ENCODE results near the gene GRIK3. TPM values are rescaled to one million over a fixed set of nuclear protein-coding genes. Genes with fewer than 3 reads are reported as not detected.
"Not testable (repeated sequence)": the region's sequence is repeated elsewhere in the genome, so short reads cannot be mapped to it uniquely, and the experiment has no call there.

GRIK3 gene
- total RNA-seq, 1 donor from 2014 or later, result not detected

GRCh38 chr1:36769886-36770830 lies 264.2 kb downstream of the GRIK3 start:
- no peak for DNase-seq (ENCODE audit: low read depth, low spot score)

- DNase-seq (ENCODE audit: low read depth, low spot score), result no peak
Observed at GRCh38 chr1:36768486-36769178, 265.7 kb downstream of the GRIK3 start.

DNA sequence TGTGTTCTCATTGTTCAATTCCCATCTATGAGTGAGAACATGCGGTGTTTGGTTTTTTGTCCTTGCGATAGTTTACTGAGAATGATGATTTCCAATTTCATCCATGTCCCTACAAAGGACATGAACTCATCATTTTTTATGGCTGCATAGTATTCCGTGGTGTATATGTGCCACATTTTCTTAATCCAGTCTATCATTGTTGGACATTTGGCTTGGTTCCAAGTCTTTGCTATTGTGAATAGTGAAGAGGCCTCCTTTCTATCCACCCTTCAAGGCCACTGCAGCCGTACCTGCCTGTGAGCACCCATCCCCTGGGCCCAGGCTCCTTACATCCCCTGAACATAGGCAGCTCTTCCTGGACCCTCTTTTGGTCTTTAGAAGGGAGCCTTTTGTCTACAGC lies 266.9 kb downstream of the GRIK3 start:
- not testable (repeated sequence) for DNase-seq (ENCODE audit: low read depth, low spot score)

GRCh38 chr1:36766481-36766880 lies 267.8 kb downstream of the GRIK3 start:
- no peak for DNase-seq (ENCODE audit: low read depth, low spot score)

DNA sequence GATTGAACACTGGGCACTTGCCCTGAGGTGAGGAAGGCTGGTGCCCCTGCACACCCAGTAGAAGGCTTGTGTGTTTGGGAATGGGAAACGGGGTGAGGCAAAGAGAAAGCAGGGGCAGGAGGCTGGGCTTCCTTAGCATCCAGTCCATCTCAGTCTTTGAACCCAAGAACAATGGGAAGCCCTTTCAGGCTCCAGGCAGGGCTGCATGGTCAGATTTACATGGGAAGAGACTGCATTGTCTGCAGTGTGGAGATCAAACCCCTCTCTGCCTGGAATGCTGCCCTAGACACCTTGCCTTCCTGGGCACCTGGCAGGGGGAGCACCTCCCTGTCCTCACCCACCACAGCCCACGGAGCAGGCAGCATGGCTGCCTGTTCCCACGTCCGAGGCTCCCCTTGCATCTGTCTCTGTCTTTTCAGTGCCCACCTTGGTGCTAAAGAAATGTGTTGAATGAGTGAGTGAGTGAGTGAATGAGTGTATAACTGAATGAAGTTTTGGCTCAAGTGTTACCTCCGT lies 268.5 kb downstream of the GRIK3 start:
- DNase-seq (ENCODE audit: low read depth, low spot score), result no peak

- no peak for DNase-seq (ENCODE audit: low read depth, low spot score)
Observed at GRCh38 chr1:36764798-36765197, 269.5 kb downstream of the GRIK3 start.

DNA sequence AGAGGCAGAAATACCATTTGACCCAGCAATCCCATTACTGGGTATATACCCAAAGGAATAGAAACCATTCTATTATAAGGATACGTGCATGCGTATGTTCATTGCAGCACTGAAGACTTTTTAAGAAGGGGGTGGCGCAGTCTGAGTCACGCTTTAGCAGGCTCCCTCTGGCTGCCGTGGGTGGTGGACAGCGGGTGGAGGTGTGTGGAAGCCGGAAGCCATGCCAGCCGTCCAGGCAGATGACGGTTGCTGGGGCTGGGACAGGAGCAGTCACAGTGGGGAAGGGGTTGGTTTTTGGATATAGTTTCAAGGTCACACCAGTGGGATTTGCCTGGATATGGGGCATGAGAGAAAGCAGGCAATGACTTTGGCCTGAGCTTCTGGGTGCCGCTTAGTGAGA lies 270.5 kb downstream of the GRIK3 start:
- DNase-seq (ENCODE audit: low read depth, low spot score), result no peak

DNA sequence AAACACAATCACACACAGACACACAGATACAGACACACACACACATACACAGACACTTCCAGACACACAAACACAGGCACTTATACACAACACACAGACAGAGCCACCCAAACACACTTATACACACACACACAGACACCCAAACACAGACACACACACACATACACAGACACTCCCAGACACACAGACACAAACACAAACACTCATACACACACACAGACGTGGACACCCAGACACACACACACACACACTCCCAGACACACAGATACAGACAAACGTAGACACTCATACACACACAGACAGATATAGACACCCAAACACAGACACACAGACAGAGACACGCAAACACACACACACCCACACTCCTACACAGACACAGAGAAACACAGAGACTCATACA lies 272.1 kb downstream of the GRIK3 start:
- DNase-seq (ENCODE audit: low read depth, low spot score), result no peak

DNA sequence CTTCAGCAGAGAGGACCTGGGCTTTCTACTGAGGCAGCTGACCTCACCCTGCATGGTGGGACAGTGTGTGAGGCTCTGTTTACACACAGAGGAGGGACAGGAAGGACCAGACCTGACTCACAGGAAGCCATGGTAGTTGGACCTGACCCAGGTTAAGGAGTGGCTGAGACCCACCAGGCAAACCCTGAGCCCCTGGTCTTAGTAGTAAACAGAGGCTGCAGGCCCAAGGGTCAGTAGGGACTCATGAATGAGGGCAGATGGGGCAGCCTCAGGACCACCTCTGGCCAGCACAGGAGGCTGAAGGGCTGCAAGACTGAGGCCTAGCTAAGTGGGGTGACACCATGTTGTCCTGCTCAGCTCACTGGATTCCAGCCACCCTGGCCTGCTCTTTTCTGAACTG lies 273.2 kb downstream of the GRIK3 start:
- peak; percentile 7 for DNase-seq (ENCODE audit: low read depth, low spot score)

DNA sequence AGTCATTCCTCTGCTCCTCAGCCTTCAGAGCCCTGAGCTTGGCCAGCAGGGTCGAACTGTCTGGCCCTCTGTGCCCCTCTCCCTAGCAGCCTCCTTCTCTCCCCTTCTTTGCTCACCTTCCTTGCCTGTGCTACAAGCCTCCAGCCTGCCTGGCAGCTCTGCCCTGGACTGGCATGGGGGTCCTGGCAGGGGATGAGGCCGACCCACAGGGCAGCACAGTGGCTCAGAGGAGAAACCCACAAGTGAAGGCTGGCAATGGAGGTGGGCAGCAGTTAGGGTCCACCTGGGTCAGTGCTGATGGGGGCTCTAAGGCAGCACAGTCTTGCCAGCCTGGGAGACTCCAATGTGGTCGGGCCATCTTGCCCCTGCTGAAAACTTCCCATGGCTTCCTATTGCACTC lies 274.2 kb downstream of the GRIK3 start:
- DNase-seq (ENCODE audit: low read depth, low spot score), result no peak

- DNase-seq (ENCODE audit: low read depth, low spot score), result no peak
Observed at GRCh38 chr1:36759355-36759754, 275.0 kb downstream of the GRIK3 start.

DNA sequence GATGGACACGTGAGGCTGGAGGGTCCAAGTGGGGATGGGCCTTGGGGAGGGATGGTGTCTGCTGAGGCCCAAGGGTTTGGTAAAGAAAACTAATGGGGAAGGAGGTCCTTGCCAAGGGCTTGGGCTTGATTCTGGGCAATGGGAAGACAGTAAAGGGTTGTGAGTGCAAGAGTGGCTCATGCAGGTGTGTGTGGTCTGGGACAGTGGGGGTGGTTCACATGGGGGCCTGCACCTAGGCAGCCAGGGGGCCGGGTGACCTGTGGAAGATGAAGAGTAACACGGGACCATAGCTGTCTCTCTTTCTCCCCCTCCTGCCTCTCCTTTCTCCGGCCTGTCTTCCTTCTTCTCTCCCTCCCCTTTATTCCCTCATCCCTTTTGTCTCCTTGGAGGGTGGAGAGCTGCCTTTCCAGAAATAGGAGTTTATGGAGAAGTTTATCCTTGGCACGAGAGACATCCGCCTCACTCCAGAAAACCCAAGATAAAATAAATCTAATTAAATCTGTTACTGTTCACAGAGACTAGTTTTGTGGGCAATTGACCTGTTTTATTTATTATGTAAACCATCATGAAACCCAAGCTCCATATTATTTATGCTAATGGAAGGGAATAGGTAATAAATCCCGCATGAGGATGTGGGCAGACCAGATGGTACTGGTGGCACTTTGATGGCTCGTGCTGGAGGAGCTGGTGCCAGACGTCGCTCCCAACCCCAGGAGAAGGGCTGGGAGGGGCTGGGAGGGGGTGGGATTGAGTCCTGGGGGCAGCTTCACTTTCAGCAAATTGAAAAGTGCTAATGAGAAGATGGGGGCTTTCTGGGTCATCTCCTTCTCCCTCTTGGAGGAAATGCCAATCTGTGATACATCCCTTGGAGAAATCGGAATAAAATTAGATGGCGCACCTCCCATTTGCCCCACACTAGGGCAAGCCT lies 278.7 kb downstream of the GRIK3 start:
- DNase-seq (ENCODE audit: low read depth, low spot score), result no peak

- no peak for DNase-seq (ENCODE audit: low read depth, low spot score)
Observed at GRCh38 chr1:36754366-36754765, 279.9 kb downstream of the GRIK3 start.

DNA sequence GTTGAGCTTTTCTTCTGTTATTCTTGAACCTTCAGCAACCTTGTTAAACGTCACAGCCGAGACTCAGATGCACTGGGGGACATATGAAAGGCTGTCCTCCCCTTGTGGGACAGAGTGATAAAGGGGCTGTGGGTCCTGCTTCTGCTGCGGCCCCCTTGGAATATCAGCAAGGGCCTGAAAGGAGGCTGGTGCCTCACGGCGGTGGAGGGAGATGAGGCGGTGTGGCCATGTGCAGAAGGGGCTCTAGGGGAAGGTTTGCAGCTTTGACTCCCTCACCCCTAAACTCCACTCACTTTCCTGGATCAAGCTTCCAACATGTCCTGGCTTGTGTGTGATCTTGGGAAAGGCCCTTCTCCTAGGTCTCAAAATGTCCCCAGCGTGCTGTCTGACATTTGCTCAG lies 280.9 kb downstream of the GRIK3 start:
- DNase-seq (ENCODE audit: low read depth, low spot score), result no peak

- no peak for DNase-seq (ENCODE audit: low read depth, low spot score)
Observed at GRCh38 chr1:36752891-36753361, 281.4 kb downstream of the GRIK3 start.

DNA sequence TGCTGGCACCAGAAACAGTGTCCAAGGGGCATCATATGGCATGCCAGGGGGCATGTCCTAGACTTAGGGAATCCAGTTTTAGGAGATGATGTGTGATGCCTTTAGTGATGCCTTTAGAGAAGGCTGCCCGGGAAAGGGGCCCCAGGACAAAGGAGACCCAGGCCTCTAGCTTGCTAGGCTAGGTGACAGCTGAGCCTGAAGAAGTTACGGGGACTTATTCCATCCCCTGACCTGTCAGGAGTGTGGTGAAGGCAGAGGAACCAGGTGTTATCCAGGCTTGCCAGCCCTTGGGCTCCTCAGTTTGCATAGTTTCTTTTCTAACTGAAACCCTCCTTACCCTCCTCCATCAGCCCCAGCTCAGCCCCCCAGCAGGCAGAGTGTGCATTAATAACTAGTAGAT lies 281.9 kb downstream of the GRIK3 start:
- no peak for DNase-seq (ENCODE audit: low read depth, low spot score)

- no peak for DNase-seq (ENCODE audit: low read depth, low spot score)
Observed at GRCh38 chr1:36751525-36751924, 282.8 kb downstream of the GRIK3 start.

DNA sequence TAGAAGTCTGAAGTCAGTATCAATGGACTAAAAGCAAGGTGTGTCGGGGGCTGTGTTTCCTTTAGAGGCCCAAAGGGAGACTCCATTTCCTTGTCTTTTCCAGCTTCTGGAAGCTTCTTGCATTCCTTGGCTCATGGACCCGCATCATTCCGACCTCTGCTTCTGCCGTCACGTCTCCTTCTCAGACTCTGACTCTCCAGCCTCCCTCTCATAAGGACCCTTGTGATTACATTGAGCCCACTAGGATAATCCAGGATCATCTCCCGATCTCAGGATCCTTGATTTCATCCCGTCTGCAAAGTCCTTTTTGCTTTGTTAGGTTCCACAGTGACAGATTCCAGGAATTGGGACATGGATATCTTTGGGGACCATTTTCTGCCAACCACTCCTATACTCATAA lies 285.8 kb downstream of the GRIK3 start:
- no peak for DNase-seq (ENCODE audit: low read depth, low spot score)

Data from pulmonary artery endothelial cell (primary cell).